ENCODE results near the gene VWA2. TPM values are rescaled to one million over a fixed set of nuclear protein-coding genes. Genes with fewer than 3 reads are reported as not detected.

VWA2 gene
- polyA plus RNA-seq, 2 of the 4 experiments (the other 2 are of a cell fraction), result not detected

DNA sequence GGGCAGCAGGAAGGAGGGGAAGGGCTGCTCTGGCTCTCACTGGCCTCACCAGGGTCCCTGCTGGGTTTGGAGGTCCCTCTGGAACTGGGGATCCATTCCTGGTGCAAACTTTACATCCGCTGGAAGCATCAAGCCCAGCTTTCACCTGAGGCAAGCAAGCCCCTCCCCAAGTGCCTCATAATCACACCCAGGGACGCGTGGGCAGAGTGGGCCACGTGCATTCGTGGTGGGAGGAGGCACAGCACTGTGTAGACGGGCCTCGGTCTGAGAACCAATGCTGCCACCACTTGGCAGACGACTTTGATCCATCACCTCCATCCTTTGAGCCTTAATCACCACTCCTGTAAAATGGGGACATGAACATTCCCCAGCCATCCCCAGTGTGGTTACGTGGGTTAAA lies 74.1 kb downstream of the VWA2 start:
- Histone ChIP-seq H3K4me2 (no peak overlapping the region), H3K27ac (no peak overlapping the region), H3K4me1 (no peaks in the 10 kb centered on the region), H3K4me3 (no peak overlapping the region), H3K9me3 (no peaks in the 10 kb centered on the region)
- ChIA-PET CTCF (interaction anchor here (1.1 to 2.3 kb wide), 2 partner anchors 9 to 90 kb away, joined by 5 to 15 read pairs; no protein-coding TSS in a partner anchor), POLR2A (no interaction called here)
- FAIRE-seq (no peak), ATAC-seq (no peak), DNase-seq (ENCODE audit: low read depth in 1 of 2, low spot score in 1 of 2) (no peak)
- 91% methylated on average over 9 of the region's 9 CpGs for WGBS (ENCODE audit: missing lambda C conversion rate)
- TF ChIP-seq ZC3H11A (IDR thresholded peaks at IDR 0.05), result no peak
- TF ChIP-seq JUN (IDR thresholded peaks at IDR 0.05), result no peak
- no peak for TF ChIP-seq NPAS2 (CRISPR knock-in tag; IDR thresholded peaks at IDR 0.05; ENCODE audit: borderline replicate concordance)
- TF ChIP-seq SMC3 (IDR thresholded peaks at IDR 0.05), result no peak
- TF ChIP-seq, protein P1, sequence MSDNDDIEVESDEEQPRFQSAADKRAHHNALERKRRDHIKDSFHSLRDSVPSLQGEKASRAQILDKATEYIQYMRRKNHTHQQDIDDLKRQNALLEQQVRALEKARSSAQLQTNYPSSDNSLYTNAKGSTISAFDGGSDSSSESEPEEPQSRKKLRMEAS (IDR thresholded peaks at IDR 0.05), result no peak
- no peak for TF ChIP-seq JUNB (IDR thresholded peaks at IDR 0.05)
- no peak for TF ChIP-seq RAD21 (conservative IDR thresholded peaks at IDR 0.05 in 1 of 2, IDR thresholded peaks at IDR 0.05 in 1 of 2)
- no peak for TF ChIP-seq FOSL2 (IDR thresholded peaks at IDR 0.05)
- TF ChIP-seq FOSL2 (CRISPR knock-in tag; IDR thresholded peaks at IDR 0.05), result no peak
- no peak for TF ChIP-seq RNF2 (IDR thresholded peaks at IDR 0.05; ENCODE audit: borderline replicate concordance, low read depth)
- TF ChIP-seq ZNF302 (CRISPR knock-in tag; IDR thresholded peaks at IDR 0.05), result no peak
- no peak for TF ChIP-seq MAZ (IDR thresholded peaks at IDR 0.05; ENCODE audit: borderline replicate concordance, low read depth, low read length)
- no peak for TF ChIP-seq EHMT2 (IDR thresholded peaks at IDR 0.05; ENCODE audit: low read depth)
- no peak for TF ChIP-seq POLR2A (IDR thresholded peaks at IDR 0.05; ENCODE audit: low read length)
- no peak for TF ChIP-seq SREBF2 (IDR thresholded peaks at IDR 0.05)
- no peak for TF ChIP-seq HOXB5 (CRISPR knock-in tag; IDR thresholded peaks at IDR 0.05)
- no peak for TF ChIP-seq KDM1A (IDR thresholded peaks at IDR 0.05; ENCODE audit: low read depth)
- TF ChIP-seq PHF8 (IDR thresholded peaks at IDR 0.05; ENCODE audit: borderline replicate concordance, low read depth), result no peak
- no peak for TF ChIP-seq GATA3 (IDR thresholded peaks at IDR 0.05; ENCODE audit: borderline replicate concordance)
- TF ChIP-seq, protein P2, sequence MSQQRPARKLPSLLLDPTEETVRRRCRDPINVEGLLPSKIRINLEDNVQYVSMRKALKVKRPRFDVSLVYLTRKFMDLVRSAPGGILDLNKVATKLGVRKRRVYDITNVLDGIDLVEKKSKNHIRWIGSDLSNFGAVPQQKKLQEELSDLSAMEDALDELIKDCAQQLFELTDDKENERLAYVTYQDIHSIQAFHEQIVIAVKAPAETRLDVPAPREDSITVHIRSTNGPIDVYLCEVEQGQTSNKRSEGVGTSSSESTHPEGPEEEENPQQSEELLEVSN (IDR thresholded peaks at IDR 0.05; ENCODE audit: borderline replicate concordance, low read depth), result no peak

DNA sequence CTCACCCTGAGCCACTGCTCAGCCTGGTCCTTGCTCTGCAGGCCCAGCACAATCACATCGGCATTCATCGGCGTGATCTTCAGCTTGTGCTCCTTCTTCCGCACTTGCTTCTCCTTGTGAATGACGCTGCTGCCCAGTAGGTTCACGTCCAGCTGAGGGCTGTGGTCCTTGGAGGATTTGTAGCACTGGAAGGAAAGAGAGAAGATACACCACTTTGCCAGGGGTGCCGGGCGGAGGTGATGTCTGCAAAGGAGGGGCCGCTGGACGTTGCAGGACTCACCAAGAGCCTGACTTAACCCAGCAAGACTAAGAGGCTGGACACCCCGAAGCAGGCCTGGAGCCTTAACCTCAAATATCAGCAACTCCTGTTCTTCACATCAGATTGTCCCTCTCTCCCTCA lies 74.8 kb downstream of the VWA2 start:
- Histone ChIP-seq H3K4me2 (no peak overlapping the region), H3K4me1 (no peaks in the 10 kb centered on the region), H3K9me3 (no peaks in the 10 kb centered on the region), H3K4me3 (no peak overlapping the region), H3K27ac (no peak overlapping the region)
- POLR2A ChIA-PET, result no interaction called here
- TF ChIP-seq NFE2L2 (conservative IDR thresholded peaks at IDR 0.05; ENCODE audit: low read length) (no peak), ZNF302 (CRISPR knock-in tag; IDR thresholded peaks at IDR 0.05) (no peak), HOXB13 (CRISPR knock-in tag; IDR thresholded peaks at IDR 0.05; ENCODE audit: low read depth) (no peak), NR3C1 (IDR thresholded peaks at IDR 0.05) (no peak), MAZ (IDR thresholded peaks at IDR 0.05; ENCODE audit: borderline replicate concordance, low read depth, low read length) (no peak), ZFP36 (IDR thresholded peaks at IDR 0.05; ENCODE audit: borderline replicate concordance, partially characterized antibody) (no peak), GATA3 (IDR thresholded peaks at IDR 0.05; ENCODE audit: borderline replicate concordance) (no peak), HOXA7 (CRISPR knock-in tag; IDR thresholded peaks at IDR 0.05) (no peak), RNF2 (IDR thresholded peaks at IDR 0.05; ENCODE audit: borderline replicate concordance, low read depth) (no peak)
- no peak for DNase-seq (ENCODE audit: low read depth in 1 of 2, low spot score in 1 of 2)
- ATAC-seq, result no peak
- CTCF ChIA-PET, result interaction anchor here (2.3 kb wide), 1 partner anchor 10 kb away, joined by 15 read pairs; no protein-coding TSS in a partner anchor
- no peak for FAIRE-seq
- WGBS (ENCODE audit: missing lambda C conversion rate), result 80% methylated on average over 11 of the region's 11 CpGs

All from A549 (cell line).